Stomach smooth muscle (tissue), 2 donors: ENCODE data around the gene TTC28.

Experiments used
- H3K27ac ChIP-seq: one replicate; pipeline ENCODE4 v1.7.0; 2013; ENCODE audit warnings: mild to moderate bottlenecking, low read length, inconsistent platforms
- H3K27me3 ChIP-seq, 2 donors: one replicate each; pipeline ENCODE4 v1.7.0; 2013; ENCODE audit warnings: low read length in 2 of 2; ENCODE audit not compliant: insufficient read depth in 2 of 2, control insufficient read depth in 1 of 2
- H3K36me3 ChIP-seq, 2 donors: one replicate each; pipeline ENCODE4 v1.7.0; 2013; ENCODE audit warnings: low read length in 2 of 2; ENCODE audit not compliant: control insufficient read depth in 2 of 2, insufficient read depth in 2 of 2
- H3K4me1 ChIP-seq: one replicate; pipeline ENCODE4 v1.7.0; 2013; ENCODE audit warnings: low read length; ENCODE audit not compliant: control insufficient read depth, insufficient read depth
- H3K4me3 ChIP-seq, 2 donors: one replicate each; pipeline ENCODE4 v1.7.0; 2013; ENCODE audit warnings: low read length in 2 of 2
- H3K9ac ChIP-seq, 2 donors: one replicate each; pipeline ENCODE4 v1.7.0; 2013; ENCODE audit warnings: low read length in 2 of 2, mild to moderate bottlenecking in 1 of 2
- H3K9me3 ChIP-seq, 2 donors: one replicate each; pipeline ENCODE4 v1.7.0; 2013; ENCODE audit warnings: low read length in 2 of 2; ENCODE audit not compliant: control insufficient read depth in 2 of 2
- donor health status: healthy.
- donor health status: Pancreatic carcinoma.

Gene TTC28

GRCh38 chr22:28021116-28021997, 658.3 kb downstream of the TTC28 start:
- Histone ChIP-seq H3K36me3 (peaks cover 0 to 5% of the 10 kb centered on the region in 2 donors), H3K9ac (no peak overlapping the region), H3K27ac (no peak overlapping the region), H3K4me3 (no peak overlapping the region), H3K4me1 (peaks cover 20% of the 10 kb centered on the region), H3K27me3 (no peaks in the 10 kb centered on the region), H3K9me3 (no peaks in the 10 kb centered on the region)

- Histone ChIP-seq H3K4me3 (peak overlapping the region in 1 of 2 donors; percentile 8), H3K4me1 (peaks cover 20% of the 10 kb centered on the region), H3K27ac (no peak overlapping the region), H3K9me3 (no peaks in the 10 kb centered on the region), H3K9ac (no peak overlapping the region), H3K27me3 (no peaks in the 10 kb centered on the region), H3K36me3 (peaks cover 0 to 4% of the 10 kb centered on the region in 2 donors)
These were observed 659.5 kb downstream of the TTC28 start for GRCh38 chr22:28019881-28020861.

GRCh38 chr22:28019360-28019759, 660.3 kb downstream of the TTC28 start:
- Histone ChIP-seq H3K9ac (no peak overlapping the region), H3K4me3 (no peak overlapping the region), H3K36me3 (peaks cover 0 to 4% of the 10 kb centered on the region in 2 donors), H3K9me3 (no peaks in the 10 kb centered on the region), H3K27me3 (no peaks in the 10 kb centered on the region), H3K27ac (no peak overlapping the region), H3K4me1 (peaks cover 20% of the 10 kb centered on the region)

- Histone ChIP-seq H3K27ac (no peak overlapping the region), H3K27me3 (no peaks in the 10 kb centered on the region), H3K4me1 (peaks cover 20% of the 10 kb centered on the region), H3K4me3 (no peak overlapping the region), H3K36me3 (peaks cover 6% of the 10 kb centered on the region in 2 donors), H3K9ac (no peak overlapping the region), H3K9me3 (no peaks in the 10 kb centered on the region)
These were observed 661.1 kb downstream of the TTC28 start for GRCh38 chr22:28018461-28018927.

- H3K9me3 ChIP-seq, result no peaks in the 10 kb centered on the region
- H3K36me3 ChIP-seq, result peaks cover 6 to 7% of the 10 kb centered on the region in 2 donors
- H3K4me1 ChIP-seq, result peaks cover 20% of the 10 kb centered on the region
- no peak overlapping the region for H3K27ac ChIP-seq
- no peaks in the 10 kb centered on the region for H3K27me3 ChIP-seq
- no peak overlapping the region for H3K4me3 ChIP-seq
- no peak overlapping the region for H3K9ac ChIP-seq
These were observed 661.8 kb downstream of the TTC28 start for GRCh38 chr22:28017859-28018258.

- H3K9ac ChIP-seq, result no peak overlapping the region
- H3K9me3 ChIP-seq, result no peaks in the 10 kb centered on the region
- no peaks in the 10 kb centered on the region for H3K27me3 ChIP-seq
- H3K27ac ChIP-seq, result no peak overlapping the region
- H3K36me3 ChIP-seq, result peaks cover 6 to 7% of the 10 kb centered on the region in 2 donors
- no peak overlapping the region for H3K4me3 ChIP-seq
- peaks cover 20% of the 10 kb centered on the region for H3K4me1 ChIP-seq
These were observed 662.2 kb downstream of the TTC28 start for GRCh38 chr22:28017558-28017820.

GRCh38 chr22:28016781-28017557, 662.7 kb downstream of the TTC28 start:
- H3K36me3 ChIP-seq, result peaks cover 6 to 11% of the 10 kb centered on the region in 2 donors
- no peaks in the 10 kb centered on the region for H3K9me3 ChIP-seq
- no peak overlapping the region for H3K4me3 ChIP-seq
- H3K27ac ChIP-seq, result no peak overlapping the region
- H3K27me3 ChIP-seq, result no peaks in the 10 kb centered on the region
- H3K9ac ChIP-seq, result no peak overlapping the region
- peaks cover 20% of the 10 kb centered on the region for H3K4me1 ChIP-seq

- Histone ChIP-seq H3K27ac (no peak overlapping the region), H3K4me1 (peaks cover 12% of the 10 kb centered on the region), H3K36me3 (peaks cover 6 to 11% of the 10 kb centered on the region in 2 donors), H3K9me3 (no peaks in the 10 kb centered on the region), H3K4me3 (no peak overlapping the region), H3K27me3 (no peaks in the 10 kb centered on the region), H3K9ac (no peak overlapping the region)
These were observed 663.7 kb downstream of the TTC28 start for GRCh38 chr22:28015676-28016601.

GRCh38 chr22:28015046-28015425, 664.6 kb downstream of the TTC28 start:
- no peaks in the 10 kb centered on the region for H3K9me3 ChIP-seq
- H3K27me3 ChIP-seq, result no peaks in the 10 kb centered on the region
- H3K4me3 ChIP-seq, result no peak overlapping the region
- H3K36me3 ChIP-seq, result peaks cover 6 to 11% of the 10 kb centered on the region in 2 donors
- H3K27ac ChIP-seq, result no peak overlapping the region
- peaks cover 4% of the 10 kb centered on the region for H3K4me1 ChIP-seq
- no peak overlapping the region for H3K9ac ChIP-seq
